HEK293 (cell line): ENCODE results near the gene SCYL1.

Experiments
- CTCF ChIA-PET: fragments of 350-600 bp; formaldehyde crosslinking; extraction: SDS; loops from one replicate; lab custom pipeline; 2021; ENCODE audit warnings: antibody characterized with exemption; lab: Yijun Ruan, JAX
- POLR2A ChIA-PET: fragments of 300-600 bp; formaldehyde crosslinking; extraction: SDS; loops from one replicate; lab custom pipeline; 2020; ENCODE audit warnings: antibody characterized with exemption, inconsistent platforms; lab: Yijun Ruan, JAX
- H3K27ac ChIP-seq: fragments of 200-500 bp; sonication (Bioruptor generic); 2 replicates; pipeline ENCODE4 v1.5.1; 2014; ENCODE audit warnings: low read depth, low read length, control low read depth, inconsistent platforms; ENCODE audit errors: extremely low read depth
- H3K36me3 ChIP-seq, 2 experiments: fragments of 200-500 bp in 1 of 2; sonication (Bioruptor generic) in 1 of 2; 1 replicate in 1 of 2; 2 replicates in 1 of 2; pipeline ENCODE4 v1.5.1; 2014 to 2017; ENCODE audit warnings: inconsistent platforms in 2 of 2, low read length in 2 of 2; ENCODE audit not compliant: control insufficient read depth in 2 of 2, insufficient read depth in 1 of 2
- H3K4me1 ChIP-seq: fragments of 200-500 bp; sonication (Bioruptor generic); 2 replicates; pipeline ENCODE4 v1.5.1; 2014; ENCODE audit warnings: mild to moderate bottlenecking, low read length, inconsistent platforms; ENCODE audit not compliant: control insufficient read depth, insufficient read depth
- H3K4me3 ChIP-seq: 2 replicates; pipeline ENCODE4 v1.5.1; 2011; ENCODE audit warnings: low read depth, mild to moderate bottlenecking, control low read depth, low read length, moderate library complexity
- H3K9me3 ChIP-seq: fragments of 200-500 bp; sonication (Bioruptor generic); 2 replicates; pipeline ENCODE4 v1.5.1; 2014; ENCODE audit warnings: low read depth, low read length, inconsistent platforms; ENCODE audit not compliant: control insufficient read depth, insufficient read depth
- BCL11B ChIP-seq: fragments of 450-650 bp; formaldehyde crosslinking; IDR thresholded peaks from 2 replicates; pipeline ENCODE4 v1.5.1; 2016; ENCODE audit warnings: low read depth, missing biosample characterization, missing genetic modification characterization
- KLF10 ChIP-seq: fragments of 450-650 bp; IDR thresholded peaks from 2 replicates; pipeline ENCODE4 v1.5.1; 2018; ENCODE audit warnings: missing biosample characterization, mild to moderate bottlenecking, missing genetic modification characterization
- KLF8 ChIP-seq: fragments of 450-650 bp; formaldehyde crosslinking; IDR thresholded peaks from 2 replicates; pipeline ENCODE4 v1.5.1; 2016; ENCODE audit warnings: missing biosample characterization, missing genetic modification characterization
- SCRT1 ChIP-seq: fragments of 450-650 bp; formaldehyde crosslinking; IDR thresholded peaks from 2 replicates; pipeline ENCODE4 v1.5.1; 2016; ENCODE audit warnings: missing biosample characterization, missing genetic modification characterization, borderline replicate concordance
- SCRT2 ChIP-seq: fragments of 450-650 bp; formaldehyde crosslinking; IDR thresholded peaks from 2 replicates; pipeline ENCODE4 v1.5.1; 2016; ENCODE audit warnings: missing biosample characterization, missing genetic modification characterization
- TCF7L2 ChIP-seq: IDR thresholded peaks from 2 replicates; pipeline ENCODE4 v1.6.1; 2011; ENCODE audit warnings: low read depth, mild to moderate bottlenecking, inconsistent platforms, low read length, moderate library complexity, borderline replicate concordance
- WT1 ChIP-seq: fragments of 450-650 bp; formaldehyde crosslinking; IDR thresholded peaks from 2 replicates; pipeline ENCODE4 v1.5.1; 2016; ENCODE audit warnings: missing biosample characterization, missing genetic modification characterization
- ZFP69B ChIP-seq: fragments of 450-650 bp; formaldehyde crosslinking; IDR thresholded peaks from 2 replicates; pipeline ENCODE4 v1.5.1; 2016; ENCODE audit warnings: missing biosample characterization, missing genetic modification characterization
- ZIC2 ChIP-seq: fragments of 450-650 bp; formaldehyde crosslinking; IDR thresholded peaks from 2 replicates; pipeline ENCODE4 v1.5.1; 2016; ENCODE audit warnings: missing biosample characterization, missing genetic modification characterization
- ZNF174 ChIP-seq: fragments of 450-650 bp; formaldehyde crosslinking; IDR thresholded peaks from 2 replicates; pipeline ENCODE4 v1.5.0; 2017; ENCODE audit warnings: missing biosample characterization, mild to moderate bottlenecking, missing genetic modification characterization
- ZNF184 ChIP-seq: fragments of 450-650 bp; IDR thresholded peaks from 2 replicates; pipeline ENCODE4 v1.5.1; 2018; ENCODE audit warnings: missing biosample characterization, mild to moderate bottlenecking, missing genetic modification characterization
- ZNF211 ChIP-seq: fragments of 450-650 bp; formaldehyde crosslinking; IDR thresholded peaks from 2 replicates; pipeline ENCODE4 v1.5.1; 2016; ENCODE audit warnings: low read depth, missing biosample characterization, missing genetic modification characterization
- ZNF23 ChIP-seq: fragments of 450-650 bp; formaldehyde crosslinking; IDR thresholded peaks from 2 replicates; pipeline ENCODE4 v1.5.1; 2016; ENCODE audit warnings: missing biosample characterization, missing genetic modification characterization, borderline replicate concordance
- ZNF311 ChIP-seq: fragments of 450-650 bp; formaldehyde crosslinking; IDR thresholded peaks from 2 replicates; pipeline ENCODE4 v1.5.1; 2017; ENCODE audit warnings: missing biosample characterization, missing genetic modification characterization, borderline replicate concordance
- ZNF350 ChIP-seq: fragments of 450-650 bp; formaldehyde crosslinking; IDR thresholded peaks from 2 replicates; pipeline ENCODE4 v1.5.0; 2017; ENCODE audit warnings: missing biosample characterization, mild to moderate bottlenecking, missing genetic modification characterization
- ZNF48 ChIP-seq: fragments of 450-650 bp; formaldehyde crosslinking; IDR thresholded peaks from 2 replicates; pipeline ENCODE4 v1.5.1; 2016; ENCODE audit warnings: missing biosample characterization, missing genetic modification characterization
- ZNF514 ChIP-seq: fragments of 450-650 bp; formaldehyde crosslinking; IDR thresholded peaks from 2 replicates; pipeline ENCODE4 v1.5.1; 2016; ENCODE audit warnings: missing biosample characterization, missing genetic modification characterization
- ZNF549 ChIP-seq: fragments of 450-650 bp; IDR thresholded peaks from 2 replicates; pipeline ENCODE4 v1.5.1; 2018; ENCODE audit warnings: missing biosample characterization, missing genetic modification characterization, mild to moderate bottlenecking, inconsistent platforms, moderate library complexity
- ZNF555 ChIP-seq: fragments of 450-650 bp; formaldehyde crosslinking; conservative IDR thresholded peaks from 2 replicates; pipeline ENCODE4 v1.5.1; 2017; ENCODE audit warnings: missing biosample characterization, mild to moderate bottlenecking, missing genetic modification characterization, inconsistent platforms
- ZNF558 ChIP-seq: fragments of 450-650 bp; formaldehyde crosslinking; IDR thresholded peaks from 2 replicates; pipeline ENCODE4 v1.5.1; 2016; ENCODE audit warnings: missing biosample characterization, missing genetic modification characterization
- ZNF585B ChIP-seq: fragments of 450-650 bp; formaldehyde crosslinking; IDR thresholded peaks from 2 replicates; pipeline ENCODE4 v1.5.1; 2016; ENCODE audit warnings: missing biosample characterization, missing genetic modification characterization
- ZNF600 ChIP-seq: fragments of 450-650 bp; formaldehyde crosslinking; IDR thresholded peaks from 2 replicates; pipeline ENCODE4 v1.5.1; 2016; ENCODE audit warnings: missing biosample characterization, missing genetic modification characterization
- ZNF658 ChIP-seq: fragments of 450-650 bp; formaldehyde crosslinking; IDR thresholded peaks from 2 replicates; pipeline ENCODE4; 2016; ENCODE audit warnings: missing biosample characterization, missing genetic modification characterization
- ZNF701 ChIP-seq: fragments of 450-650 bp; formaldehyde crosslinking; IDR thresholded peaks from 2 replicates; pipeline ENCODE4 v1.5.1; 2016; ENCODE audit warnings: missing biosample characterization, missing genetic modification characterization
- ZNF837 ChIP-seq: fragments of 450-650 bp; formaldehyde crosslinking; IDR thresholded peaks from 2 replicates; pipeline ENCODE4 v1.5.1; 2016; ENCODE audit warnings: missing biosample characterization, missing genetic modification characterization
- ZSCAN23 ChIP-seq: fragments of 450-650 bp; formaldehyde crosslinking; IDR thresholded peaks from 2 replicates; pipeline ENCODE4 v1.5.1; 2016; ENCODE audit warnings: missing biosample characterization, missing genetic modification characterization
- TF ChIP-seq, protein P1 (sequence below): fragments of 450-650 bp; formaldehyde crosslinking; IDR thresholded peaks from 2 replicates; pipeline ENCODE4 v1.5.1; 2017; ENCODE audit warnings: missing biosample characterization, missing genetic modification characterization
- TF ChIP-seq, protein P2 (sequence below): fragments of 450-650 bp; formaldehyde crosslinking; IDR thresholded peaks from 2 replicates; pipeline ENCODE4 v1.5.1; 2017; ENCODE audit warnings: missing biosample characterization, missing genetic modification characterization
- TF ChIP-seq, protein P3 (sequence below): fragments of 450-650 bp; IDR thresholded peaks from 2 replicates; pipeline ENCODE4 v1.5.1; 2018; ENCODE audit warnings: missing biosample characterization, mild to moderate bottlenecking, missing genetic modification characterization
- TF ChIP-seq, protein P4 (sequence below): fragments of 450-650 bp; formaldehyde crosslinking; IDR thresholded peaks from 2 replicates; pipeline ENCODE4 v1.5.1; 2017; ENCODE audit warnings: missing biosample characterization, missing genetic modification characterization

Gene SCYL1

DNA sequence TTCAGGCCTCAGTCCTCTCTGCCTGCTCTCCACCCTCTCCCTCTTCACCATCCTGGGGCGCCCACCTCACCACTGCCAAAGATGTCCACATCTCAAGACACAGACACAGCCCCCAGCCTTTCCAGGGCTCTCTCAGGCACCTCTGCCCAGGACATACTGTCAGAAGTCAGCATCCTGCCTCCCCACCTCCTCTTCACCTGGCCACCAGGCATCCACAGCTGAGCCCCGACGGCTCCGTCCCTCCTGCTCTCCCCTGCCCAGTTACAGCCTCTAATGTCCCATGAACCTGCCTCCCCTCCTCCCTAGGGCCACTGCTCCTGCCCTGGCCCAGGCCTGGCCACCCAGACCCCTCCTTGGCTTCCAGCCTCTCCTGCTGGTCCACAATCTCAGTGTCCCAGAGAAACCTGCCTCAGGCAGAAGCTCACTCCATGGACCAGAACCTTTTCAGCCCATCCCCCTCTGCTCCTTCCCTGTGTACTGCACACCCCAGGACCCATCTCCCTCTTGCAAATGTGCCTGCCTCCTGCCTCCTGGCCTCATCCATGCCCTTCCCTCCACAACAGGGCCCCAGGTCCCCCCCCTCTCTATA, 30.1 kb downstream of the SCYL1 start (continued):
- TF ChIP-seq, protein P1, sequence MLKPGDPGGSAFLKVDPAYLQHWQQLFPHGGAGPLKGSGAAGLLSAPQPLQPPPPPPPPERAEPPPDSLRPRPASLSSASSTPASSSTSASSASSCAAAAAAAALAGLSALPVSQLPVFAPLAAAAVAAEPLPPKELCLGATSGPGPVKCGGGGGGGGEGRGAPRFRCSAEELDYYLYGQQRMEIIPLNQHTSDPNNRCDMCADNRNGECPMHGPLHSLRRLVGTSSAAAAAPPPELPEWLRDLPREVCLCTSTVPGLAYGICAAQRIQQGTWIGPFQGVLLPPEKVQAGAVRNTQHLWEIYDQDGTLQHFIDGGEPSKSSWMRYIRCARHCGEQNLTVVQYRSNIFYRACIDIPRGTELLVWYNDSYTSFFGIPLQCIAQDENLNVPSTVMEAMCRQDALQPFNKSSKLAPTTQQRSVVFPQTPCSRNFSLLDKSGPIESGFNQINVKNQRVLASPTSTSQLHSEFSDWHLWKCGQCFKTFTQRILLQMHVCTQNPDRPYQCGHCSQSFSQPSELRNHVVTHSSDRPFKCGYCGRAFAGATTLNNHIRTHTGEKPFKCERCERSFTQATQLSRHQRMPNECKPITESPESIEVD (tag by site-specific recombination): no peak
- TF ChIP-seq, protein P2, sequence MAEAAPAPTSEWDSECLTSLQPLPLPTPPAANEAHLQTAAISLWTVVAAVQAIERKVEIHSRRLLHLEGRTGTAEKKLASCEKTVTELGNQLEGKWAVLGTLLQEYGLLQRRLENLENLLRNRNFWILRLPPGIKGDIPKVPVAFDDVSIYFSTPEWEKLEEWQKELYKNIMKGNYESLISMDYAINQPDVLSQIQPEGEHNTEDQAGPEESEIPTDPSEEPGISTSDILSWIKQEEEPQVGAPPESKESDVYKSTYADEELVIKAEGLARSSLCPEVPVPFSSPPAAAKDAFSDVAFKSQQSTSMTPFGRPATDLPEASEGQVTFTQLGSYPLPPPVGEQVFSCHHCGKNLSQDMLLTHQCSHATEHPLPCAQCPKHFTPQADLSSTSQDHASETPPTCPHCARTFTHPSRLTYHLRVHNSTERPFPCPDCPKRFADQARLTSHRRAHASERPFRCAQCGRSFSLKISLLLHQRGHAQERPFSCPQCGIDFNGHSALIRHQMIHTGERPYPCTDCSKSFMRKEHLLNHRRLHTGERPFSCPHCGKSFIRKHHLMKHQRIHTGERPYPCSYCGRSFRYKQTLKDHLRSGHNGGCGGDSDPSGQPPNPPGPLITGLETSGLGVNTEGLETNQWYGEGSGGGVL (tag by site-specific recombination): peak; percentile 62
- TF ChIP-seq ZNF658 (no peak), BCL11B (tag by site-specific recombination) (no peak)

DNA sequence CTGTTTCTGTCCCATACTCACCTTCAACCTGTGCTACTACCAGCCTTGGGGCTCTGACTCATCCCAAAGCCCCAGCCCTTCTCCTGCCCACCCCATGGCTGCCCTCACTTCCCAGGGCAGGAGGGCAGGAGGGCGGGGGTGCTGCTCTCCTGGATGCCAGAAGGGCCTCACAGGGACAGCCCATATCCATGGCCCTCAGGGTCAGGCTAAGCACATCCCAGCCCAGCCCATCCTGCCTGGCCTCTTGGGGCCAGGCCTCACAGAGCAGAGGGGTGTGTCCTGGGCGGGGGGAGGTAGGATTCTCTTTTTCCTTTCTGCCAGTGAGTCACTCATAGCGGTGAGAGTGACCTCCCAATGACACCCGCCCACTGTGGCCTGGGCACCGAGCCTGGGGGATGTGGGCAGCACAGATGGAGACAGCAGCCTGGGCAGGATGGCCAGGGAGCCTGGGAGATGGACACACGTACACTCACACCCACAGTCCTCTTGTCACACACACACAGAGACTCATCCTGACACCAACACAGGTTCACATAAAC, 30.9 kb downstream of the SCYL1 start:
- CTCF ChIA-PET: interaction anchor here (0.6 to 1.8 kb wide), 7 partner anchors 15 to 333 kb away, joined by 3 to 8 read pairs (median 4); partner anchors contain the start of genes FAM89B and FIBP
- peaks cover 0 to 28% of the 10 kb centered on the region in 2 experiments; a peak in 2 of 3 replicates for H3K36me3 ChIP-seq
- H3K27ac ChIP-seq: no peak overlapping the region
- no peaks in the 10 kb centered on the region for H3K9me3 ChIP-seq
- POLR2A ChIA-PET: no interaction called here
- peaks cover 19% of the 10 kb centered on the region for H3K4me1 ChIP-seq
- no peak overlapping the region for H3K4me3 ChIP-seq
- TF ChIP-seq ZNF701: no peak
- TF ChIP-seq TCF7L2: no peak
- no peak for TF ChIP-seq KLF8 (tag by site-specific recombination)
- TF ChIP-seq ZNF585B: no peak
- peak; percentile 77 for TF ChIP-seq KLF10
- no peak for TF ChIP-seq ZNF558 (tag by site-specific recombination)
- no peak for TF ChIP-seq SCRT1
- no peak for TF ChIP-seq SCRT2 (tag by site-specific recombination)
- no peak for TF ChIP-seq ZNF311
- TF ChIP-seq, protein P3, sequence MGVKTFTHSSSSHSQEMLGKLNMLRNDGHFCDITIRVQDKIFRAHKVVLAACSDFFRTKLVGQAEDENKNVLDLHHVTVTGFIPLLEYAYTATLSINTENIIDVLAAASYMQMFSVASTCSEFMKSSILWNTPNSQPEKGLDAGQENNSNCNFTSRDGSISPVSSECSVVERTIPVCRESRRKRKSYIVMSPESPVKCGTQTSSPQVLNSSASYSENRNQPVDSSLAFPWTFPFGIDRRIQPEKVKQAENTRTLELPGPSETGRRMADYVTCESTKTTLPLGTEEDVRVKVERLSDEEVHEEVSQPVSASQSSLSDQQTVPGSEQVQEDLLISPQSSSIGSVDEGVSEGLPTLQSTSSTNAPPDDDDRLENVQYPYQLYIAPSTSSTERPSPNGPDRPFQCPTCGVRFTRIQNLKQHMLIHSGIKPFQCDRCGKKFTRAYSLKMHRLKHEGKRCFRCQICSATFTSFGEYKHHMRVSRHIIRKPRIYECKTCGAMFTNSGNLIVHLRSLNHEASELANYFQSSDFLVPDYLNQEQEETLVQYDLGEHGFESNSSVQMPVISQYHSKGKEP (tag by site-specific recombination): no peak
- TF ChIP-seq ZNF211 (tag by site-specific recombination): no peak
- no peak for TF ChIP-seq WT1 (tag by site-specific recombination)
- TF ChIP-seq ZNF350 (tag by site-specific recombination): no peak
- TF ChIP-seq ZNF549: no peak
- TF ChIP-seq ZNF600: no peak
- TF ChIP-seq ZNF514 (tag by site-specific recombination): no peak
- no peak; the same call in 1 of the 2 replicates for TF ChIP-seq ZIC2 (tag by site-specific recombination)
- TF ChIP-seq ZNF23: no peak
- TF ChIP-seq ZSCAN23 (tag by site-specific recombination): no peak
- no peak for TF ChIP-seq ZFP69B (tag by site-specific recombination)
- no peak for TF ChIP-seq ZNF174 (tag by site-specific recombination)
- no peak for TF ChIP-seq ZNF184 (tag by site-specific recombination)
- no peak for TF ChIP-seq ZNF555
- TF ChIP-seq, protein P4, sequence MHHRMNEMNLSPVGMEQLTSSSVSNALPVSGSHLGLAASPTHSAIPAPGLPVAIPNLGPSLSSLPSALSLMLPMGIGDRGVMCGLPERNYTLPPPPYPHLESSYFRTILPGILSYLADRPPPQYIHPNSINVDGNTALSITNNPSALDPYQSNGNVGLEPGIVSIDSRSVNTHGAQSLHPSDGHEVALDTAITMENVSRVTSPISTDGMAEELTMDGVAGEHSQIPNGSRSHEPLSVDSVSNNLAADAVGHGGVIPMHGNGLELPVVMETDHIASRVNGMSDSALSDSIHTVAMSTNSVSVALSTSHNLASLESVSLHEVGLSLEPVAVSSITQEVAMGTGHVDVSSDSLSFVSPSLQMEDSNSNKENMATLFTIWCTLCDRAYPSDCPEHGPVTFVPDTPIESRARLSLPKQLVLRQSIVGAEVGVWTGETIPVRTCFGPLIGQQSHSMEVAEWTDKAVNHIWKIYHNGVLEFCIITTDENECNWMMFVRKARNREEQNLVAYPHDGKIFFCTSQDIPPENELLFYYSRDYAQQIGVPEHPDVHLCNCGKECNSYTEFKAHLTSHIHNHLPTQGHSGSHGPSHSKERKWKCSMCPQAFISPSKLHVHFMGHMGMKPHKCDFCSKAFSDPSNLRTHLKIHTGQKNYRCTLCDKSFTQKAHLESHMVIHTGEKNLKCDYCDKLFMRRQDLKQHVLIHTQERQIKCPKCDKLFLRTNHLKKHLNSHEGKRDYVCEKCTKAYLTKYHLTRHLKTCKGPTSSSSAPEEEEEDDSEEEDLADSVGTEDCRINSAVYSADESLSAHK: no peak
- TF ChIP-seq ZNF48: no peak
- no peak for TF ChIP-seq ZNF837 (tag by site-specific recombination)
